ENCODE data around the gene WFIKKN1.

WFIKKN1 gene, protein sequence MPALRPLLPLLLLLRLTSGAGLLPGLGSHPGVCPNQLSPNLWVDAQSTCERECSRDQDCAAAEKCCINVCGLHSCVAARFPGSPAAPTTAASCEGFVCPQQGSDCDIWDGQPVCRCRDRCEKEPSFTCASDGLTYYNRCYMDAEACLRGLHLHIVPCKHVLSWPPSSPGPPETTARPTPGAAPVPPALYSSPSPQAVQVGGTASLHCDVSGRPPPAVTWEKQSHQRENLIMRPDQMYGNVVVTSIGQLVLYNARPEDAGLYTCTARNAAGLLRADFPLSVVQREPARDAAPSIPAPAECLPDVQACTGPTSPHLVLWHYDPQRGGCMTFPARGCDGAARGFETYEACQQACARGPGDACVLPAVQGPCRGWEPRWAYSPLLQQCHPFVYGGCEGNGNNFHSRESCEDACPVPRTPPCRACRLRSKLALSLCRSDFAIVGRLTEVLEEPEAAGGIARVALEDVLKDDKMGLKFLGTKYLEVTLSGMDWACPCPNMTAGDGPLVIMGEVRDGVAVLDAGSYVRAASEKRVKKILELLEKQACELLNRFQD

DNA sequence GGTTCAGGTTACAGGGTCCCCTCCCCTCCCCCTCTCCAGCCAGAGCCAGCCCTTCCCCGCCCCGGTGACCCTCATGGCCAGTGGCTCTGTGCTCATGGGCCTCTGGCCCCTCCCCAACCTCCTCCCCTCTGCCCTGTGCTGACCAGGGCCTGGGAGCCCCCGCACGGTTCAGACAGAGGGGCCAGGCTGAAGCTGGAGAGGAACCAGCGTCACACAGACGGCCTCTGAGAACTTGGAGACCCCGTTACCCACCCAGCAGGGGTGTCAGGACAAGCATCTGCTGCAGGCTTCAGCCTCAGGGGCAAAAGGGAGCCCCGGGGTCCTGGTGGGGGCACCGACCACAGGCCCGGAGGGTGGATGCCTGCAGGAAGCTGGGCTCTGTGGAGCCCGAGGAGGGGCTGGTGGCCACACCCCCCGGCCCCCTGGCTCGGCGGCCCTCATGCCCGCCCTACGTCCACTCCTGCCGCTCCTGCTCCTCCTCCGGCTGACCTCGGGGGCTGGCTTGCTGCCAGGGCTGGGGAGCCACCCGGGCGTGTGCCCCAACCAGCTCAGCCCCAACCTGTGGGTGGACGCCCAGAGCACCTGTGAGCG, at the start of gene WFIKKN1:
WFIKKN1 (plus strand) TSS at position 171 of the 591 bp plus-strand sequence; CDS start at position 440, 269 bp downstream.
- peaks cover 3% of the 10 kb centered on the region for H3K27me3 Mint-ChIP-seq
- no peak within 1 kb of the TSS for H3K27ac Mint-ChIP-seq
- no peaks in the 10 kb centered on the region for H3K9me3 Mint-ChIP-seq
- peaks cover 5% of the 10 kb centered on the region for H3K4me1 Mint-ChIP-seq
- DNase-seq (ENCODE audit: low spot score in 2 of 2) (no peak), ATAC-seq (ENCODE audit: low read depth) (no peak)
- no peak within 1 kb of the TSS for H3K4me3 Mint-ChIP-seq
- peaks cover 5% of the 10 kb centered on the region for H3K36me3 Mint-ChIP-seq

DNA sequence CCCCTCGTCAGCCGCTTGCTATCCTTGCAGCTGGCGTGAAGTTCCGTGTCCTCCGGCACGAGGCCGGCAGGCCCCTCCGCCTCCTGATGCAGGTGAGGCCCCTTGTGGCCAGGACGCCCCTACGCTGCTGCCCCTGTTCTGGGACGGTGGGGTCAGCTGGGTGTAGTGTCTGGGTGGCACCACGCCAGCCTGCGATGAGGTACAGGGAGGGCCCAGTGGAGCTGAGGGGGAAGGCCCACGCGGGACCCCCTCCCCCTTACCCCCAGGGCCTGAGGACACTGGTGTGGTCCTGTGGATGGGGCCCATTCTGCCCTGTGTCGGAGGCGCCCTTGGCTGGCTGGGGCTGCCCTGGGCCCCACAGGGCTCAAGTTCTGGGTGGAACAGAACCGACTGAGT, 48.6 kb upstream of the WFIKKN1 start:
- DNase-seq (ENCODE audit: low spot score in 2 of 2): no peak
- H3K4me3 Mint-ChIP-seq: no peak overlapping the region
- no peak for ATAC-seq (ENCODE audit: low read depth)
- peaks cover 2% of the 10 kb centered on the region for H3K27me3 Mint-ChIP-seq
- H3K9me3 Mint-ChIP-seq: no peaks in the 10 kb centered on the region
- H3K4me1 Mint-ChIP-seq: peaks cover 5% of the 10 kb centered on the region
- H3K27ac Mint-ChIP-seq: no peak overlapping the region
- H3K36me3 Mint-ChIP-seq: no peaks in the 10 kb centered on the region

DNA sequence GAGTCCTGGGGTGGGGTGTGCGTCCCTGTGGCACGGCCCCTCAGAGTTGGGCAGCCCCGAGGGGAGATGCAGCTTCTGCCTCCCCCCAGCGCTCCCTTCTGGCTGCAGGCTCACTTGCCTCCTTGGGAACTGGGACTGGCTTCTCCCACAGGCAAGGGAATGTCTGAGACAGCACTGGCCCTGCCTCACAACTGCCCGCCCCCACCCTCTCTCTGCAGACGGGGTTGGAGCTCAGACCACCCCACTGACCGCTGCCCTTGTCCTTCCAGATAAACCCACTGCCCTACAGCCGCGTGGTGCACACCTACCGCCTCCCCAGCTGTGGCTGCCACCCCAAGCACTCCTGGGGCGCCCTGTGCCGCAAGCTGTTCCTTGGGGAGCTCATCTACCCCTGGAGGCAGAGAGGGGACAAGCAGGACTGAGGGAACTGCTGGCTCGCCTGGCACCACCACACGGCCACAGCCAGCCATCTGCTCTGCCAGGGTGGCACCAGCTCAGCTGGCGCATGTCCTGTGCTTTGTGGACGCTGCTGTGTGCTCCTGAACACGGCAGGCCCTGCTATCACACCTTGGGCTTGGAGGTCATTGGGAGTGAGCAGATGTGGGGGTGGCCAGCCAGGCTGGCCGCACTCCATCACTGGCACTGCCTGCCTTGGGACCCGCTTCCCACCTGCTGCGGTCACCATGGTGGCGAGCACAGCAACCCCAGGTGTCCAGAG, 48.0 kb upstream of the WFIKKN1 start:
- Mint-ChIP-seq H3K27ac (no peak overlapping the region), H3K9me3 (no peaks in the 10 kb centered on the region), H3K4me3 (no peak overlapping the region), H3K4me1 (peaks cover 7% of the 10 kb centered on the region), H3K36me3 (no peaks in the 10 kb centered on the region), H3K27me3 (peaks cover 2% of the 10 kb centered on the region)
- ATAC-seq (ENCODE audit: low read depth): no peak
- DNase-seq (ENCODE audit: low spot score in 2 of 2): no peak

DNA sequence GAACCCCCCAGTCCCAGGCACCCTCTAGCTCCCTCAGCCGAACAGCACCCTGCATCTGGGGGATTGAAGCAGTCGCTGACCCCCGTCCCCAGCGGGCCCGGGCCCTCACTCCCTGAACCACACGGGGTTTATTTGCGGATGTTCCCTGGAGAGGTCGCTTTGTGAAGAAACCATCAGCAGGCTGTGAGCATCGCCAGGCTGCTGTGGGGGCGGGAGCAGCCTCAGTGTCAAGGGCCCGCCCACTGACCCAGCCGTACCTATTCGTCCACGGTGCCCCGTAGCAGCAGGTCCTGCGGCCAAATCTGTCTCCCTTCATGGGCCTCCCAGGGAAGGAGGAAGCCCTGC, 47.3 kb upstream of the WFIKKN1 start:
- ATAC-seq (ENCODE audit: low read depth): no peak
- H3K9me3 Mint-ChIP-seq: no peaks in the 10 kb centered on the region
- no peak overlapping the region for H3K27ac Mint-ChIP-seq
- no peak for DNase-seq (ENCODE audit: low spot score in 2 of 2)
- H3K27me3 Mint-ChIP-seq: peaks cover 2% of the 10 kb centered on the region
- H3K4me1 Mint-ChIP-seq: peaks cover 7% of the 10 kb centered on the region
- no peaks in the 10 kb centered on the region for H3K36me3 Mint-ChIP-seq
- H3K4me3 Mint-ChIP-seq: no peak overlapping the region

DNA sequence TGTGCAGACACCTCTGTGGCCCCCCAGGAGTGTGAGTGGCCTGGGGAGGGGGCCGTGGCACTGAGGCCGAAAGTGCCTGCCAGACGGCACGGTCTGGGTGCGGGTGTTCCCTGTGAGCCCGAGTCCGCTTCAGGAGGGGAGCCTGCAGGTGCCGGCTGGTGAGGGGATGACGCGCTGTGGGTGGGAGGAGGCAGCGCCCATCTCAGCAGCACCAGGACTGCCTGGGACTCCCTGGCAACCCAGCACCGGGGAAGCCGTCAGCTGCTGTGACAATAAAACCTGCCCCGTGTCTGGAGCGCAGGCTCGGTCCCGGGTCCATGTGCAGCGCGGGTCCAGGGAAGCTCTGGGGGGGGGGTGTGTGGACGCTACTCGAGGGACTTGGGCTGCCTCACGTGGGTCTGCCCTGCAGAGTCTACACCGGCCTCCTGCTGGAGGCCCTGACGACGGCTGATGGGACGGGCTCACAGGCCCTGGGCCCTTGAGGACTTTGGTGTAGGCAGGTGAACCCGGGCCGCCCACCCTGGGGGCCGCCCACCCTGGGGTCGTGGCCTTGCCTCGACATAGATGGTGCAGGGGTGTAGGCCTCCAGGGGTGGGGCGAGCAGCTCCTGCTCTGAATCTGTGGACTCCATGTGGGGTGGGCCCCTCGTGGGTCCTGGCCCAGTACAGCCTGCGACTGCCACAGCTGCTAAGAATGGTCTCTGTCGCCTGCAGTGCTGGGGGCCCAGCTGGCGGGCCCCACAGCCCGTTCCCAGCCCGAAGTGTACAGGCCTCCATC, 46.8 kb upstream of the WFIKKN1 start:
- Mint-ChIP-seq H3K27me3 (peaks cover 2% of the 10 kb centered on the region), H3K36me3 (no peaks in the 10 kb centered on the region), H3K9me3 (no peaks in the 10 kb centered on the region), H3K4me1 (peaks cover 6% of the 10 kb centered on the region), H3K4me3 (no peak overlapping the region), H3K27ac (no peak overlapping the region)
- no peak for ATAC-seq (ENCODE audit: low read depth)
- no peak for DNase-seq (ENCODE audit: low spot score in 2 of 2)

DNA sequence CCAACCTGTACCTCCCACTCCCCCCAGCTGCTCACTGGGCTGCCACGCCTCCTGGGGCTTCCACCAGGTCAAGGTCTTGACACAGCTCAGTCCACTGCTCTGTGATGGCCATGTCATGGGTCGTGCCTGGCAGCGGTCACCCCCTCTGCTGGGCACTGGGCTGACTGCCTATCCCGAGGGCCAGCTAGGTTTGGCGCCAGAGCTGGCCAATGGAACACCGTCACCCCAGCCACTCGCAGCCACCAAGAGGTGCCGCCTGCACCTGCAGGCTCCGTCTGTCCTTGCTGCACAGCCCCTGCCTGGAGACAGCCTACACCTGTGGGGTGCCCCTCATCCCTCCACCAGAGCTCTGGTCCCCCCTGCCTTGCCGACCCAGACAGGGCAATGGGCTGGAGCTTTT, 45.4 kb upstream of the WFIKKN1 start:
- peaks cover 6% of the 10 kb centered on the region for H3K4me1 Mint-ChIP-seq
- H3K36me3 Mint-ChIP-seq: no peaks in the 10 kb centered on the region
- DNase-seq (ENCODE audit: low spot score in 2 of 2) (no peak), ATAC-seq (ENCODE audit: low read depth) (no peak)
- no peaks in the 10 kb centered on the region for H3K9me3 Mint-ChIP-seq
- no peak overlapping the region for H3K4me3 Mint-ChIP-seq
- H3K27me3 Mint-ChIP-seq: peaks cover 2% of the 10 kb centered on the region
- H3K27ac Mint-ChIP-seq: no peak overlapping the region

DNA sequence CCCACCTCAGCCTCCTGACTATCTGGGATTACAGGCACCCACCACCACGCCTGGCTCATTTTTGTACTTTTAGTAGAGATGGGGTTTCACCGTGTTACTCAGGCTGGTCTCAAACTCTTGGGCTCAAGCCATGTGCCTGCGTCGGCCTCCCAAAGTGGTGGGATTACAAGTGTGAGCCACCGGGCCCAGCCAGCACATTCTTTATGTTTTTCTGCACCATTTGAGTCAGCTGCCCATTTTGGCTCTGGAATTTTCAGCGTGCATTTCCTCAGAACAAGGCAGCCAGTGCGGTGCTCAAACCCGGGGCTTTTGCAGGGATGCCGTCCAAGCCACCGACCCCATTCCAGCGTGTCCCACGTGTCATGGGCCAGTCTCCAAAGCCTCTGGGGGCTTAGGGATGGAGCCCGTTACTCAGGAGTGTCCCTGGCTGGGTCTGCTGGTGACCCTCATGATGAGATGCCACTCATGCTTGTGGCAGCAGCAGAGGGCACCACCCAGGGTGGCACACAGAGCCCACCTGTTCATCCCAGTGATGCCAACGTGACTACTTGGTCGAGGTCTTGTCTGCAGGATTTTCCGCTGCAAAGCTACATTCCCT, 44.6 kb upstream of the WFIKKN1 start:
- Mint-ChIP-seq H3K4me3 (no peak overlapping the region), H3K36me3 (no peaks in the 10 kb centered on the region), H3K27me3 (peaks cover 2% of the 10 kb centered on the region), H3K27ac (no peak overlapping the region), H3K4me1 (peaks cover 13% of the 10 kb centered on the region), H3K9me3 (no peaks in the 10 kb centered on the region)
- ATAC-seq (ENCODE audit: low read depth) (no peak), DNase-seq (ENCODE audit: low spot score in 2 of 2) (no peak)

DNA sequence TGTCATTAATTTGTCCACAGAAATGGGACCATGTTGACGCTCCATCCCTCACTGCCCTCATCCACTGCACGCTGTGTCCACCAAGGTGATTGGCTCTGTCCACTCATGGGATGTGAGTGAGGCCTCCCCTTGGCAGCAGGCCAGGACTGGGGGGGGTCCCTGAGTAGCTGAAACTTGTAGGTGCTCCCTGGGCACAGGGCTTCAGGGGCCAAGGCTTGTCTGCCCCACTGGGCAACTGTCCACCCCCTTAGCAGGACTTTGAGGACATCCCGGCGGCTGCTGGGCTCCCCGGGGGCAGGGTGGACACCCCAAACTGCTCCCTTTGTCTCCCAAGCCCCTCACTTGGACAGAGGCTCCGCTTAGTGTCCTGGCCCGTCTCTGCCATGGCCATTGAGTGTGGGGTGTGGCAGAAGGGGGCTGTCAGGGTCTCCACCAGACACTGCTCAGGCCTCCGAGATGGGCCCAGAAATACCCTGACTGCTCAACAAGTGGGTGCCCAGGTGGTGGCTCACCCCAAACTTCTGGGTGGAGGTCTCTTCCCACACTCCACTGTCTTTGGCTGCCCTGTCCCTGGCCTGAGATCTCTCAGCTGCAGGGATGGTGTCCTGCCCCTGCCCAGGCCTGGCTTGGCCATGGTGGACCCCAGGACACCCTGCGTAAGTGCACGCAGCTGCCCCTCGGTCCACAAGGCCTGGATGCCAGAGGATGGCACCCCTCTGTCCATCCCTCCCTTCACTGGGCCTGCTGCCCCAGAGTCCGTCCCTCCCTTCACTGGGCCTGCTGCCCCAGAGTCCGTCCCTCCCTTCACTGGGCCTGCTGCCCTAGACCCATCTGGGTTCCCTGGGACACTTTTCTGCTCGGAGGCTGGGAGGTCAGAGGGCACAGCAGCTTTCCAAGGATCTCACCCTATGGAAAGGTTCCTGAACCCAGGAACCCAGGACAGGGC, 43.9 kb upstream of the WFIKKN1 start:
- no peak overlapping the region for H3K27ac Mint-ChIP-seq
- ATAC-seq (ENCODE audit: low read depth) (no peak), DNase-seq (ENCODE audit: low spot score in 2 of 2) (no peak)
- no peaks in the 10 kb centered on the region for H3K9me3 Mint-ChIP-seq
- H3K4me3 Mint-ChIP-seq: peak overlapping the region; percentile 43
- peaks cover 2% of the 10 kb centered on the region for H3K27me3 Mint-ChIP-seq
- H3K36me3 Mint-ChIP-seq: no peaks in the 10 kb centered on the region
- peaks cover 14% of the 10 kb centered on the region for H3K4me1 Mint-ChIP-seq

DNA sequence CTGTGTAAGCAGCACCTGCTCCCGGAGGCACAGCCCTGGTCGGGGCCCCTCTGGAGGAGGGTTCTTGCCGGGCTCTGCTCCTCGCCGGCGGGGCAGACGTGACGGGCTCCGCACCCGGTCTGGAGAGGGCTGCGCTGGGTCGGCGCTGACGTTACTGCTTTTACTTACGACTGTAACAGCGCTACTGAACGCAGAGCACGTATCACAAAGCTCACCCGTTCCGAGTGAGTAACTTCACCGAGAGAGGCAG, 42.2 kb upstream of the WFIKKN1 start:
- Mint-ChIP-seq H3K4me1 (peaks cover 27% of the 10 kb centered on the region), H3K9me3 (no peaks in the 10 kb centered on the region), H3K4me3 (peak overlapping the region; percentile 99), H3K27ac (peak overlapping the region; percentile 98), H3K27me3 (peaks cover 2% of the 10 kb centered on the region), H3K36me3 (peaks cover 1% of the 10 kb centered on the region)
- DNase-seq (ENCODE audit: low spot score in 2 of 2) (no peak), ATAC-seq (ENCODE audit: low read depth) (peak; percentile 42)

DNA sequence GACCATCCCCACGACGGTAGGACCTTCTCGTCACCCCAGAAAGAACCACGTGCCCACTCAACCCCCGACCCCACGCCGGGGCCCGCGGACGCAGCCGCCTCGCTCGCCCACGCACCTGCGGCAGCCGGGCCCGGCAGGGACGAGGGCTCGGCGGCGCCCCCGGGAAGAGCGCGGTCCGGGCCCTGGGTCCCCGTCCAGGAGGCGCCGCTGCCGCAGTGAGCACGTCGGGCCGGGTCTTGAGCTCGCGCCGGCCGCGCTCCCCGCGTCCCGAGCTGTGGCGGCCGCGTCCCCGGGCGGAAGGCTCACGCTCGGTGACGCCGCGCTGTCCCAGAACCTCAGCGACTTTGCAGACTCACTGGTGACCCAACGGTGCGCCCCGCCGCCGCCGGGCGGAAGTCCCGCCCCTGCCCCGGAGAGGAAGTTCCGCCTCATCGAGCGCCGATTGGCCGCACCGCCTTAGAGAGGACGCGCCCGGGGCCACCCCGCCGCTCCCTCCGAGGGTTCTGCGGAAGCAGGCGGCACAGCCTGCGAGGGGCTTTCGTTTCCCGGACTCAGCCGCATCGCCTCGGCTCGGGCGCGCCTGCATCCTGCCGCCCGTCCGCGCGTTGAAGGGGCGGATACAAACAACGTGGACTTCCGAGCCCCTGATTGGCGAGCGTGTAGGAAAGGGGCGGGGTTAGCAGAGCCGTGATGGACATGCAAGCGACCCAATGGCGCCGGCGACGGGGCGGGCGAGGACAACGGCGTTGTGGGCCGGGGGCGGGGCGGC, 41.7 kb upstream of the WFIKKN1 start:
- Mint-ChIP-seq H3K27me3 (peaks cover 2% of the 10 kb centered on the region), H3K27ac (peak overlapping the region; percentile 98), H3K4me1 (peaks cover 29% of the 10 kb centered on the region), H3K9me3 (no peaks in the 10 kb centered on the region), H3K4me3 (peak overlapping the region; percentile 99), H3K36me3 (peaks cover 2% of the 10 kb centered on the region)
- ATAC-seq (ENCODE audit: low read depth) (peak; percentile 68), DNase-seq (ENCODE audit: low spot score in 2 of 2) (peak; percentile 99 to 100)

DNA sequence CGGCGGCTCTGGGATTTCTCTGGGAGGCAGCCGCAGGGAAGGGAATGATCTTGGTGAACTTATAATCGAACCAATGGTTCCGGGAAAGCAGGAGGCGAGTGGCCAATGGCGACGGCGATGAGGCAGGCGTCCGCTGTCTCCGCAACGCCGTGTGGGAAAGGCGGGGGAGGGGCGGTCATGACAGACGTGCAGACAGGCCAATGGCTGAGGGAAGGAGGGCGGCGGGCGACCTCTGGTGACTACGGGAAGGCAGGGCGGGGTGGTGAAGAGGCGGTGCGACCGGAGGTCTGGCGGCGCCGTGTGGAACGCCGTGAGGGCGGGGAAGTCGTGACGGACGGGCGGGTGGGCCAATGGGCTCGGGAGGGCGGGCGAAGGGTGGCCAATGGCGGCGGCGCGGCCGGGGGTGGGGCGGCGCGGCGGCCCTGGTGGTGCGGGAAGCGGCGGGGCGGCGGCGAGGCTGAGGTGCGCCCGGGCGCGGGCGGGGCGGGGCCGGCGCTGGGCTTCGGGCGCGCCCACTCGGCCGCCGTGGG, 41.1 kb upstream of the WFIKKN1 start, which contains the start of gene RAB40C:
RAB40C (plus strand) TSS at position 409 of the 530 bp plus-strand sequence. CDS start 226 bp downstream, outside the sequence.
- Mint-ChIP-seq H3K4me1 (peaks cover 29% of the 10 kb centered on the region), H3K27me3 (peaks cover 2% of the 10 kb centered on the region), H3K27ac (peak within 1 kb of the TSS; percentile 98), H3K9me3 (no peaks in the 10 kb centered on the region), H3K4me3 (peak within 1 kb of the TSS; percentile 99), H3K36me3 (peaks cover 2% of the 10 kb centered on the region)
- DNase-seq (ENCODE audit: low spot score in 2 of 2): peak; percentile 98 to 99
- peak; percentile 77 for ATAC-seq (ENCODE audit: low read depth)
